BE2C (cell line): Measurements from ENCODE around the gene CLIC6.

ENCODE experiments used
- DNase-seq: peaks from one replicate; pipeline ENCODE4 v3.0.0-alpha.2; 2020
- H3K27me3 ChIP-seq: fragments of 250-450 bp; sonication (Bioruptor Pico); 2 replicates; pipeline ENCODE4 v1.5.1; 2020; ENCODE audit warnings: mild to moderate bottlenecking
- H3K36me3 ChIP-seq: fragments of 250-450 bp; sonication (Bioruptor Pico); 2 replicates; pipeline ENCODE4 v1.5.1; 2020; ENCODE audit warnings: mild to moderate bottlenecking
- H3K4me1 ChIP-seq: fragments of 250-450 bp; sonication (Bioruptor Pico); 2 replicates; pipeline ENCODE4 v1.5.1; 2020
- H3K4me3 ChIP-seq: 2 replicates; pipeline ENCODE4 v1.5.1; 2011; ENCODE audit warnings: low read depth, low read length
- H3K9me3 ChIP-seq: fragments of 250-450 bp; sonication (Bioruptor Pico); 2 replicates; pipeline ENCODE4 v1.5.1; 2020
- TF ChIP-seq, protein P1 (sequence below): IDR thresholded peaks from 2 replicates; pipeline ENCODE4 v1.5.1; 2012; ENCODE audit warnings: mild to moderate bottlenecking, low read depth, low read length

Gene CLIC6

DNA sequence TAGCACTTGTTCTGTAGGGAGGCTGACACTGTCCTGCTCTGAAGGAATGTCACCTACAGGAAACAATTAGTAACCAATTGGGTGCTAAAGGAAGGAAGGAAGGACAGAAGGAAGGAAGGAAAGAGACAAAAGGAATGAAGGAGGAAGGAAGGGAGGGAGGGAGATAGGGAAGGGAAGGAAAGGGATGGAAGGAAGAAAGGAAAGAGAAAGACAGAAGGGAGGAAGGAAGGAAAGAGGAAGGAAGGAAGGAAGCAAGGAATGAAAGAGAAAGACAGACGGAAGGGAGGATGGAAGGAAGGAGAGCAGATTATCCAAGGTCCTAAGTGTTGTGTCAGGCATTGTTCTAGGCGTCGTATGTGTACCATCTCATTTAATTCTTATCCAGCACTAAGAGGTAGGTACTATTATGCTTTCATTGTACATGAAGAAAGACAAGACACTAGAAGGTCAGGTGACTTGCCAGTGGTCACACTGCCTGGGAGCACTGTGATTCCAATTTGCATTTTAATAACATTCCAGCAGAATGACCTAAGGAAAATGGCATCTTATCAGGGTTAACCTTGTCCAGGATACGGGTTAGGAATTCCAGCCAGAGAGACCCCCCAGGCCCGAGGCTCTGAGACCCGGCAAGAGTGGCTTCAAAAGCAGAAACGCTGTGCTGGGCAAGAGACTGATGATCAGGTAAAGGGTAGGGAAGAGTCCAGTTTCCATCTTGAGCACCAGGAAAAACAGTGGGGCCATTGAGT lies 29.6 kb downstream of the CLIC6 start:
- DNase-seq, result no peak
- H3K4me1 ChIP-seq, result no peaks in the 10 kb centered on the region
- TF ChIP-seq, protein P1, sequence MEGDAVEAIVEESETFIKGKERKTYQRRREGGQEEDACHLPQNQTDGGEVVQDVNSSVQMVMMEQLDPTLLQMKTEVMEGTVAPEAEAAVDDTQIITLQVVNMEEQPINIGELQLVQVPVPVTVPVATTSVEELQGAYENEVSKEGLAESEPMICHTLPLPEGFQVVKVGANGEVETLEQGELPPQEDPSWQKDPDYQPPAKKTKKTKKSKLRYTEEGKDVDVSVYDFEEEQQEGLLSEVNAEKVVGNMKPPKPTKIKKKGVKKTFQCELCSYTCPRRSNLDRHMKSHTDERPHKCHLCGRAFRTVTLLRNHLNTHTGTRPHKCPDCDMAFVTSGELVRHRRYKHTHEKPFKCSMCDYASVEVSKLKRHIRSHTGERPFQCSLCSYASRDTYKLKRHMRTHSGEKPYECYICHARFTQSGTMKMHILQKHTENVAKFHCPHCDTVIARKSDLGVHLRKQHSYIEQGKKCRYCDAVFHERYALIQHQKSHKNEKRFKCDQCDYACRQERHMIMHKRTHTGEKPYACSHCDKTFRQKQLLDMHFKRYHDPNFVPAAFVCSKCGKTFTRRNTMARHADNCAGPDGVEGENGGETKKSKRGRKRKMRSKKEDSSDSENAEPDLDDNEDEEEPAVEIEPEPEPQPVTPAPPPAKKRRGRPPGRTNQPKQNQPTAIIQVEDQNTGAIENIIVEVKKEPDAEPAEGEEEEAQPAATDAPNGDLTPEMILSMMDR, result no peak
- H3K27me3 ChIP-seq, result no peaks in the 10 kb centered on the region
- H3K4me3 ChIP-seq, result no peak overlapping the region
- H3K9me3 ChIP-seq, result no peaks in the 10 kb centered on the region
- H3K36me3 ChIP-seq, result no peaks in the 10 kb centered on the region

DNA sequence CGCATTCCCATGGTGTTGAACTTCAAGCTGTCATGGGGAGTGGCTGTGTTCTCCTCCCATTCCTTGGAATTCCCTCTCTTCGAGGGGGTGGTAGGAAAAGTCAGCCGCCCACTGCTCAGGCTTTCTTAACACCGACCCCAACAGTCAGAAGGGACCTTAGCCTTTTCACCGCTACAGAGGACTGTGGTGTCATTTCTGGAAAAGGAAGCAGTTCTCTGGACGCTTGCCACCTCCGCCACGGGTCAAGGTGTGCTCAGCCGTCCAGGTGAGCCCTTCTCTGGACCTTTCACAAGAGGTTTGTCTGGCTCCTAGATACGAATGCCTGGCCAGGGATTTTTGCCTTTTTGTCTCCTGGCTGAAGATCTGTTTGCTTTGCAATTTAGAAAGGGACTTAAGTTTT lies 31.8 kb downstream of the CLIC6 start:
- Histone ChIP-seq H3K36me3 (no peaks in the 10 kb centered on the region), H3K9me3 (no peaks in the 10 kb centered on the region), H3K4me3 (no peak overlapping the region), H3K4me1 (no peaks in the 10 kb centered on the region), H3K27me3 (no peaks in the 10 kb centered on the region)
- no peak for DNase-seq
- TF ChIP-seq, protein P1, result no peak

DNA sequence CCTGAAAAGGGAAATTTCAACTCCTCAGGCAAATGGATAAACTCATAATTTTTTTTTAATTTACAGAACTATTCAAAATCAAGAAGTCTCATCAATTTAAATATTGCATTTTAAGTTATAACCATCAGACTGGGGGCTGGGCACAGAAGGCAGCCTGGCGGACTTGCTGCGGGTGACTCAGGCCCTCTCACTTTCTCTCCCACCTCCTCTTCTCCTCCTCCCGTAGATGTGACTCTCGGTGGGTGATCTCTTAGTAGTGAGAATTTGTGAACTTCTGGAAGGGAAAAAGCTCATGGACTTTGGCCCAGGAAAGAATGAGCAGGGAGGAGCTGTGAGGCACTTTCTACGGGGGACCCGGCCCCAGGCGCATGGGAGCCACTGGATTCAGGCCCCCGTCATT lies 32.9 kb downstream of the CLIC6 start:
- Histone ChIP-seq H3K27me3 (no peaks in the 10 kb centered on the region), H3K4me1 (no peaks in the 10 kb centered on the region), H3K36me3 (no peaks in the 10 kb centered on the region), H3K9me3 (no peaks in the 10 kb centered on the region), H3K4me3 (no peak overlapping the region)
- TF ChIP-seq, protein P1, result no peak
- no peak for DNase-seq

DNA sequence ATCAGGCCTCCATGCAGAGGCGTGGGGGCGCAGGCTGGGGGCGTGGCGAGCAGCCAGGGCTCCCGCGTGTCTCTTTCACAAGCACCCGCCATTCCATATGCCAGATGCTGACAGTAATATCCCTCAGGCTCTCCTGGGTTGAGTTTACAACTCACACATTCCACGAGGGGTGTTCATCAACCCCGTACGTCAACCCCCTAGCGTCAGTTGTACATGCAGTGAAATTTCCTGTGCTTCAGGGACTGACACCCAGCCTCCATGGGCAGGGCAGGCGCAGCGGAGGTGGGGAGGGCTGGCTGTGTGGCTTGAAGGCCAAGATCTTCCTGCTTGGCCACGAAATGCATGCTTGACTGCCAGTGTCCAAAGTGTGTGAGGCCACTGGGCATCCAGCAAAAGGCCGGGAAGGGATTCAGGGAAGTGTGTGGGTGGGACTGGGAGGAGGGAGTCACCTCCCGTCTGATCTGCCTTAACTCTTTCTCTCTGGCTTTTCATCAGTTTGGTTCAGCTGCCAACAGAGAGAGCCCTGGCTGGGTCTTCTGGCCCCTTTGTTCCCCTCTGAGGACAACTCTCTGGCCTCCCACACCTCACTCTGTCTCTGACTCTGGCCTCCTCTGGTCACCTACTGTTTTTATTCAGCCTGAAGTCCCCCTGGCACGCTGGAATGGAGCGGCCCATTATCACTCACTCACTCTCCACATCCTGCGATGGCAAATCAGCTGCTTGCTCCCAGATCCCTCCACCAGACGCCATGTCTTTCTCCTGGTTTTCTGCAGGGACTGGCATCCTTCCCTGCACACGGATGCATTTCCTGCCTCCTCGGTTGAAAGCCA lies 33.8 kb downstream of the CLIC6 start:
- Histone ChIP-seq H3K36me3 (no peaks in the 10 kb centered on the region), H3K27me3 (no peaks in the 10 kb centered on the region), H3K9me3 (no peaks in the 10 kb centered on the region), H3K4me1 (no peaks in the 10 kb centered on the region), H3K4me3 (no peak overlapping the region)
- TF ChIP-seq, protein P1, result no peak
- DNase-seq, result no peak

DNA sequence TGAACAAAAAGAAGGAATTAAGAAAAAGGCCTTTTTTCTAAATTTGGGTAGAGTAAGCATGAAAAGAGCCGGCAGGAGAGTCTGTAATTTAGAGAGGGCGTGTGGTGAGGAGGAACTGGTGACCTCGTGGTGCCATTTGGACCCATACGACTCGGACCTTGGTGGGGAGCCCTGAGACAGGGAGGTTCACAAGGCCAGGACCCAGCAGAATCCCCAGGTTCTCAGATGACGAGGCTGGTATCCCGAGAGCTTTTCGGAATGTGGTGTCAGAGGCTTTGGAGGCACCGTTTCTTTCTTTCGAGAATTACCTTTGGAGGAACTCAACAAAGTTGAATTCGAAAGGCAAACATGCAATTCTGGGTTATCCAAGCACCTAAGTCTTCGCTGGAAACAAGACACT lies 34.8 kb downstream of the CLIC6 start:
- H3K4me3 ChIP-seq, result no peak overlapping the region
- no peaks in the 10 kb centered on the region for H3K4me1 ChIP-seq
- H3K9me3 ChIP-seq, result no peaks in the 10 kb centered on the region
- H3K36me3 ChIP-seq, result no peaks in the 10 kb centered on the region
- no peak for DNase-seq
- H3K27me3 ChIP-seq, result no peaks in the 10 kb centered on the region
- TF ChIP-seq, protein P1, result no peak

DNA sequence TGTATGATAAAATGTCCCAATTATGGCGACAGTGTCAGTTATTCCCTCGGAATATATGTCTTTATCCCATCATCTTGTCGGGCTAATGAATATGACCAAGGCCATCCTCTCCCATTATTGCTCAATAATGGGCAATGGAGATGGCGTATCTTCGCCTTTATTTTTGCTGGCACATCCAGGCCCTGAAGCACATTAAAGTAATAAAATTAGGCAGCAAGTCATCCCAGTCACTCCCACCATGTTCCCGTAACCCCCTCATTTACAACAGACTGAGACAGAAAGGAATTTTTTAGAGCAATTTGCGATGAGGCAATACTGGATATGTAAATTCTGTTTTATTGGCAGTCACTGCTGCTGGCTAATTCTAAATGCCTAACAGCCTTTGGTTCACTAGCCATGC lies 35.3 kb downstream of the CLIC6 start:
- TF ChIP-seq, protein P1, result no peak
- H3K9me3 ChIP-seq, result no peaks in the 10 kb centered on the region
- no peaks in the 10 kb centered on the region for H3K4me1 ChIP-seq
- no peak overlapping the region for H3K4me3 ChIP-seq
- DNase-seq, result no peak
- H3K27me3 ChIP-seq, result no peaks in the 10 kb centered on the region
- no peaks in the 10 kb centered on the region for H3K36me3 ChIP-seq
